ENCODE results near the gene VPS4B.

DNA sequence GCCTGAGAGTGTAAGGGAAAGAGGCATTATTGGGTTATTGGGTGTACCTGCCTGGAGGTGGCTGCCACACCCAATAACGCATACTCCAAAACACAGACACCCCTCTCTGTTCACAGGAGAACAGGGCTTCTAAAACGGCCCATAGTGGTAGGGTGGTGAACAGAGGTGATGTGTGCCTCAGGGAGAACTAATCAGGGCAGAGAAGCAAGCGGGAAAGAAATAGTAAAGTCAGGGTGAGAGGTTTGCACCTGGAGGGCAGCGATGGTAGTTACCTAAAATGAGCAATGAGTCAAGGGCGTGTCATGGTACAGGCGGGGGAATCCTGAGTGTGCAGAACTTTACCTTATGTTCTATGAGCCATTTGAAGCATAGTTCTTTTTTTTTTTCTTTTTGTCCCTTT, 21.6 kb upstream of the VPS4B start:
- TF ChIP-seq, protein P1, sequence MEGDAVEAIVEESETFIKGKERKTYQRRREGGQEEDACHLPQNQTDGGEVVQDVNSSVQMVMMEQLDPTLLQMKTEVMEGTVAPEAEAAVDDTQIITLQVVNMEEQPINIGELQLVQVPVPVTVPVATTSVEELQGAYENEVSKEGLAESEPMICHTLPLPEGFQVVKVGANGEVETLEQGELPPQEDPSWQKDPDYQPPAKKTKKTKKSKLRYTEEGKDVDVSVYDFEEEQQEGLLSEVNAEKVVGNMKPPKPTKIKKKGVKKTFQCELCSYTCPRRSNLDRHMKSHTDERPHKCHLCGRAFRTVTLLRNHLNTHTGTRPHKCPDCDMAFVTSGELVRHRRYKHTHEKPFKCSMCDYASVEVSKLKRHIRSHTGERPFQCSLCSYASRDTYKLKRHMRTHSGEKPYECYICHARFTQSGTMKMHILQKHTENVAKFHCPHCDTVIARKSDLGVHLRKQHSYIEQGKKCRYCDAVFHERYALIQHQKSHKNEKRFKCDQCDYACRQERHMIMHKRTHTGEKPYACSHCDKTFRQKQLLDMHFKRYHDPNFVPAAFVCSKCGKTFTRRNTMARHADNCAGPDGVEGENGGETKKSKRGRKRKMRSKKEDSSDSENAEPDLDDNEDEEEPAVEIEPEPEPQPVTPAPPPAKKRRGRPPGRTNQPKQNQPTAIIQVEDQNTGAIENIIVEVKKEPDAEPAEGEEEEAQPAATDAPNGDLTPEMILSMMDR (IDR thresholded peaks at IDR 0.05): no peak
- TF ChIP-seq EZH2 (IDR thresholded peaks at IDR 0.05; ENCODE audit: borderline replicate concordance, insufficient read depth, low read depth, low read length, poor library complexity, severe bottlenecking): no peak
